GM12892 (cell line): ENCODE measurements around the gene RSU1.

Experiments used
- POLR2A ChIP-seq: IDR thresholded peaks from 2 replicates; pipeline ENCODE4 v1.6.1; 2011; ENCODE audit warnings: low read depth, low read length, control low read depth
- POLR2AphosphoS5 ChIP-seq: IDR thresholded peaks from 2 replicates; pipeline ENCODE4 v1.6.1; 2011; ENCODE audit warnings: low read depth, low read length, control low read depth

GRCh38 chr10:16652154-16652553, 165.1 kb downstream of the RSU1 start:
- no peak for TF ChIP-seq POLR2AphosphoS5
- TF ChIP-seq POLR2A: no peak
